Activated naive CD4-positive, alpha-beta T cell treated with anti-CD3 and anti-CD28 coated beads, Interleukin-2, amount 50 U/mL, for 72 hours (primary cell): ENCODE results near the gene ATG2A. TPM values are rescaled to one million over a fixed set of nuclear protein-coding genes. Genes with fewer than 3 reads are reported as not detected.
A peak's percentile ranks its signal among the peaks of the same experiment; 100 is the strongest.

Experiments used
- ATAC-seq, 2 donors: fragments of 150-1000 bp; cut with Tn5 transposase; 2 replicates each; pipeline ENCODE4 v1.10.0; 2021; ENCODE audit warnings: mild to moderate bottlenecking in 2 of 2, moderate library complexity in 2 of 2
- DNase-seq, 2 donors: peaks; one replicate each; pipeline ENCODE4 v3.0.0; 2021 to 2022; ENCODE audit warnings: low spot score in 2 of 2
- H3K27ac Mint-ChIP-seq, 2 donors: one replicate each; pipeline ENCODE4 v1.8.0; 2022; ENCODE audit warnings: mild to moderate bottlenecking in 2 of 2, mixed read lengths in 2 of 2
- H3K36me3 Mint-ChIP-seq, 2 donors: one replicate each; pipeline ENCODE4 v1.8.0; 2022; ENCODE audit warnings: mixed read lengths in 2 of 2
- H3K9me3 Mint-ChIP-seq, 2 donors: one replicate each; pipeline ENCODE4 v1.8.0; 2022; ENCODE audit warnings: mixed read lengths in 2 of 2
- total RNA-seq, 2 donors: library from RNA; stranded (reverse); gene quantifications; one replicate each; pipeline ENCODE4 v1.2.3, GENCODE V29; 2022

Gene ATG2A
- 10 to 100 TPM; 21.2 to 26.8 TPM for total RNA-seq

- no peaks in the 10 kb centered on the region for H3K36me3 Mint-ChIP-seq
- peak within 1 kb of the TSS; percentile 92 to 96 for H3K27ac Mint-ChIP-seq
- ATAC-seq = peak; percentile 98
- peak; percentile 98 to 100 for DNase-seq
- no peaks in the 10 kb centered on the region for H3K9me3 Mint-ChIP-seq
Measured at GRCh38 chr11:64916775-64917662, at the start of gene ATG2A. TSS of gene ATG2A (minus strand) at chr11:64917209. CDS start at chr11:64917135, 74 bp downstream.

GRCh38 chr11:64963072-64963631 is 46.1 kb upstream of the ATG2A start:
- Mint-ChIP-seq H3K27ac (no peak overlapping the region), H3K36me3 (no peaks in the 10 kb centered on the region), H3K9me3 (no peaks in the 10 kb centered on the region)
- ATAC-seq (no peak), DNase-seq (no peak)

GRCh38 chr11:64960719-64961118 is 43.7 kb upstream of the ATG2A start:
- no peaks in the 10 kb centered on the region for H3K36me3 Mint-ChIP-seq
- DNase-seq = no peak

GRCh38 chr11:64959498-64959897 is 42.5 kb upstream of the ATG2A start:
- DNase-seq = no peak
- no peaks in the 10 kb centered on the region for H3K9me3 Mint-ChIP-seq
- no peak for ATAC-seq
- no peaks in the 10 kb centered on the region for H3K36me3 Mint-ChIP-seq
- no peak overlapping the region for H3K27ac Mint-ChIP-seq

More at GRCh38 chr11:64960719-64961118, 43.7 kb upstream of the ATG2A start:
- ATAC-seq = no peak
- H3K27ac Mint-ChIP-seq = no peak overlapping the region
- no peaks in the 10 kb centered on the region for H3K9me3 Mint-ChIP-seq

GRCh38 chr11:64954201-64954600 is 37.2 kb upstream of the ATG2A start:
- DNase-seq = no peak
- no peak for ATAC-seq
- no peak overlapping the region for H3K27ac Mint-ChIP-seq
- H3K36me3 Mint-ChIP-seq = no peaks in the 10 kb centered on the region
- no peaks in the 10 kb centered on the region for H3K9me3 Mint-ChIP-seq

GRCh38 chr11:64951529-64951928 is 34.5 kb upstream of the ATG2A start:
- Mint-ChIP-seq H3K27ac (no peak overlapping the region), H3K9me3 (no peaks in the 10 kb centered on the region), H3K36me3 (no peaks in the 10 kb centered on the region)
- ATAC-seq = no peak
- no peak for DNase-seq

- no peaks in the 10 kb centered on the region for H3K9me3 Mint-ChIP-seq
- no peak overlapping the region for H3K27ac Mint-ChIP-seq
- DNase-seq (no peak), ATAC-seq (no peak)
- H3K36me3 Mint-ChIP-seq = no peaks in the 10 kb centered on the region
Measured at GRCh38 chr11:64947208-64947814, 30.3 kb upstream of the ATG2A start.

- DNase-seq = no peak
- no peaks in the 10 kb centered on the region for H3K36me3 Mint-ChIP-seq
- no peak for ATAC-seq
- H3K27ac Mint-ChIP-seq = peak overlapping the region in 1 of 2 donors; percentile 90
- H3K9me3 Mint-ChIP-seq = no peaks in the 10 kb centered on the region
Measured at GRCh38 chr11:64936539-64936938, 19.5 kb upstream of the ATG2A start.

GRCh38 chr11:64935359-64936081 is 18.5 kb upstream of the ATG2A start, which contains the start of gene GPHA2:
TSS of gene GPHA2 (minus strand) at chr11:64935893. CDS start at chr11:64935460, 433 bp downstream.
- Mint-ChIP-seq H3K27ac (peak within 1 kb of the TSS in 1 of 2 donors; percentile 90), H3K36me3 (no peaks in the 10 kb centered on the region), H3K9me3 (no peaks in the 10 kb centered on the region)
- DNase-seq = no peak
- ATAC-seq = no peak

GRCh38 chr11:64934682-64935358 is 17.8 kb upstream of the ATG2A start:
- no peaks in the 10 kb centered on the region for H3K36me3 Mint-ChIP-seq
- DNase-seq = no peak
- ATAC-seq = no peak
- H3K27ac Mint-ChIP-seq = no peak overlapping the region
- no peaks in the 10 kb centered on the region for H3K9me3 Mint-ChIP-seq

GRCh38 chr11:64933935-64934681 is 17.1 kb upstream of the ATG2A start:
- ATAC-seq (no peak), DNase-seq (no peak)
- Mint-ChIP-seq H3K9me3 (no peaks in the 10 kb centered on the region), H3K36me3 (no peaks in the 10 kb centered on the region), H3K27ac (no peak overlapping the region)

- ATAC-seq (no peak), DNase-seq (no peak)
- no peaks in the 10 kb centered on the region for H3K36me3 Mint-ChIP-seq
- no peak overlapping the region for H3K27ac Mint-ChIP-seq
- no peaks in the 10 kb centered on the region for H3K9me3 Mint-ChIP-seq
Measured at GRCh38 chr11:64933213-64933934, 16.4 kb upstream of the ATG2A start.

- Mint-ChIP-seq H3K9me3 (no peaks in the 10 kb centered on the region), H3K27ac (no peak overlapping the region), H3K36me3 (no peaks in the 10 kb centered on the region)
- ATAC-seq (no peak), DNase-seq (no peak)
Measured at GRCh38 chr11:64932324-64932723, 15.3 kb upstream of the ATG2A start.

GRCh38 chr11:64931290-64931689 is 14.3 kb upstream of the ATG2A start:
- no peak for DNase-seq
- no peak overlapping the region for H3K27ac Mint-ChIP-seq
- no peaks in the 10 kb centered on the region for H3K36me3 Mint-ChIP-seq

GRCh38 chr11:64930340-64930739 is 13.3 kb upstream of the ATG2A start:
- H3K27ac Mint-ChIP-seq = no peak overlapping the region
- H3K9me3 Mint-ChIP-seq = no peaks in the 10 kb centered on the region
- DNase-seq (no peak), ATAC-seq (no peak)
- no peaks in the 10 kb centered on the region for H3K36me3 Mint-ChIP-seq

More at GRCh38 chr11:64931290-64931689, 14.3 kb upstream of the ATG2A start:
- no peaks in the 10 kb centered on the region for H3K9me3 Mint-ChIP-seq
- no peak for ATAC-seq
